Daoy (cell line): Measurements from ENCODE around the gene ZNF682. TPM values are rescaled to one million over a fixed set of nuclear protein-coding genes. Genes with fewer than 3 reads are reported as not detected.
A peak's percentile ranks its signal among the peaks of the same experiment; 100 is the strongest.
"Not testable (repeated sequence)": the region's sequence is repeated elsewhere in the genome, so short reads cannot be mapped to it uniquely, and the experiment has no call there.

Experiments used
- DNase-seq: peaks from one replicate; pipeline ENCODE4 v3.0.0-alpha.2; 2015; ENCODE audit warnings: low read depth
- total RNA-seq: library from RNA; depleted of rRNA; stranded (reverse); fragments of >200 nt; shearing (Covaris generic); gene quantifications from 2 replicates; pipeline ENCODE4 v1.2.3, GENCODE V29; 2014; rRNA removed

ZNF682 gene
- total RNA-seq, 1 experiment from 2014 or later, result 4.7 TPM

DNA sequence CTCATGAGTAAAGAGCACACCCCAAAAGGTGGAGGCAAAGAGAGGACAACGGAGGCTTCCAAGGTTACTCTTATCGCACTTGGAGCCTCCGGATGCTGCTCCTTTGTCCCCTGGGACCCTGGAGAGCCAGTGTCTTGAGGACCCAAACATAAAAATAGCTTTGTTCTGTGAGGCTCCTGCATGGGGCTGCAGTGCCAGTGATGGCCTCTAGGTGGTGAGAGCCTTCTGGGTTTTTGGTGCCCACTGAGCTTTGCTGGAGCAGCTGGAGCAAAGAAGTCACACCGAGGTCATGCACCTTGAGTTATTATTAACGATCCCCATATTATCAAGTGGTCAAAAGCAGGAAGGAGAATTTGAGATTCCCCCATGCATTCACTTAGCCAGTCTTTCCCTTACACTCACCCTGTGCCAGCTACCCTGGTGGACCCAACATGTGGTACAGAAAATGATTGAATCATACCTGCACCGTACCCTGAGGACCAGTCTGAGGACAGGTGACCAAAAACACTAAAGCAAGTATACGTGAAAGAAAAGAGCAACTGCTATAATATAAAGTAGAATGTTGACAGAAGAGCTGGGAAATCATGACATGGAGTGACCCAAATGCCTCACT is 41.5 kb downstream of the ZNF682 start:
- DNase-seq, result peak; percentile 9

DNA sequence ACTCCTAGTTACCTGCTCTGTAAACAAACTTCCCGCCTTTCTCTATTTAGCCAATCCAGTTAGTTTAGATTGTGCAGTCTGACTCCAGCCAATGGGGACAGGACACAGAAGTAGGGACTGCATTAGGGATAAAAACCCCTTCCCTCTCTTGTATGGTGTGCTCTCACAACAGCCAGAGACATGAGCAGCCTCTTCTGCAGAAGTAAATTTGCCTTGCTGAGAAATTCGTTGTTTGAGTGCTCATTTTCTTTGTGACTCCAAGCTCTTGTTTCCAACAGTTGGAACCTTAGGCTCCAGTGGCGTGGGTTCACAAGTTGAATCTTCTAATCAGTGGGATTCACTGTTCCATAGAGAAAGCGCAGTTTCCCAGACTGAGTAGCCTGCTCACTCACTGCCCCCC is 72.4 kb downstream of the ZNF682 start:
- DNase-seq, result no peak

DNA sequence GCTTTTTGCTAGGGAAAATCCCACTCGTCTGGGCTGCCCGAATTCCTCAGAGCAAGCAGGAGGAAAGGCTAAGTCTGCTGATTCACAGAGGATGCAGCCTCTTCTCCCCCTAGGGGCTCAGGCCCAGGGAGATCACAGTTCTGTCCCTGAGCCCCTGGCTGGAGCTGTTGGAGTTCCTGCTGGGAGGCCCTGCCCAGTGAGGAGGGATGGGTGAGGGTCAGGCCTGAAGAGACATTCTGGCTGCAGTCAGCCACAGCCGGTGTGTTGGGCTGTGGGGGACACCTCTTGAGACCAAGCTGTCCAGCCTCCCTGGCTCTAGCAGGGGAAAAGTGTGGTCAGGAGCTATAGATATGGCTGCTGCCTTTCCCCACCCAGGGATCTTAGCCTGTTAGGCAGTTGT is 73.2 kb downstream of the ZNF682 start:
- DNase-seq, result not testable (repeated sequence)

DNA sequence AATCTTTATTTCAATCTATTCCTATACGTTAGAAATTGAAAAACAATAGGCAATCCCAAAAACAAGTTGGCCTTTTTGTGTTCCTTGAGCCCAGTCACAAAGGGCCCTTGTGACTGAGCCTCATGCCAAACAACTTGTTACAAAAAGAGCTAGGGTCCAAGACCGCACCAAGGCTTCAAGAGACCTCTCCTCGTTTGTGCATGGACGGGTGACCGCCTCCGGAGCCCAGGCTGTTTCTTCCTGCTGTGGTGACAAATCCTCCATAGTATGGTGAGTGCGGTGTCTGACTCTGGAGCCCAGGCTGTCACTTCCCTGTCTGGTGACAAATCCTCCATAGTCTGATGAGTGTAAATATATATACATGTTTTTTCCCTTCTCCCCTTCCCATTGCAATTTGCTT is 74.9 kb downstream of the ZNF682 start:
- DNase-seq, result no peak

DNA sequence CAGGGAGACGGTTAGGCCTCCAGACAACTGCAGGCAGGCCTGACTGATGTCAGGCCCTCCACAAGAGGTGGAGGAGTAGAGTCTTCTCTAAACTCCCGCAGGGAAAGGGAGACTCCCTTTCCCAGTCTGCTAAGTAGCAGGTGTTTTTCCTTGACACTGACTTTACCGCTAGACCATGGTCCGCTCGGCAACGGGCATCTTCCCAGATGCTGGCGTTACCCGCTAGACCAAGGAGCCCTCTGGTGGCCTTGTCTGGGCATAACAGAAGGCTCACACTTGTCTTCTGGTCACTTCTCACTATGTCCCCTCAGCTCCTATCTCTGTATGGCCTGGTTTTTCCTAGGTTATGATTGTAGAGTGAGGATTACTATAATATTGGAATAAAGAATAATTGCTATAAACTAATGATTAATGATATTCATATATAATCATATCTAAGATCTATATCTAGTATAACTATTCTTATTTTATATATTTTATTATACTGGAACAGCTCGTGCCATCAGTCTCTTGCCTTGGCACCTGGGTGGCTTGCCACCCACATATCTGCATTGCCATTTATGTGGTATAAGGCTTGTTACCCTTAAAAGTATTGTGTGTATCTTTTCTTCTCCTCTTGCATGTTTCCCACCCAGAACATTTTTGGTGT is 80.0 kb downstream of the ZNF682 start:
- peak; percentile 38 for DNase-seq

DNA sequence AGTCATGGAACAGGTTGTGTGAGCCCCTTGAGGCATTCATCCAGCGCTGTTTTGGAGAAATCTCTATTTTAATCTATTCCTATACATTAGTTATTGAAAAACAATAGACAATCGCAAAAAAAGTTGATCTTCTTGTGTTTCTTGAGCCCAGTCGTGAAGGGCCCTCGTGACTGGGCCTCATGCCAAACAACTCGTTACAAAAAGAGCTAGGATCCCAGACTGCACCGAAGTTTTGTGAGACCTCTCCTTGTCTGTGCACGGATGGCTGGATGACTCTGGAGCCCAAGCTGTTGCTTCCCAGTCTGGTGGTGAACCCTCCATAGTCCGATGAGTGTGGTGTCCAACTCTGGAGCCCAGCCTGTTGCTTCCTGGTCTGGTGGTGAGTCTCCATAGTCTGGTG is 81.5 kb downstream of the ZNF682 start:
- not testable (repeated sequence) for DNase-seq

DNA sequence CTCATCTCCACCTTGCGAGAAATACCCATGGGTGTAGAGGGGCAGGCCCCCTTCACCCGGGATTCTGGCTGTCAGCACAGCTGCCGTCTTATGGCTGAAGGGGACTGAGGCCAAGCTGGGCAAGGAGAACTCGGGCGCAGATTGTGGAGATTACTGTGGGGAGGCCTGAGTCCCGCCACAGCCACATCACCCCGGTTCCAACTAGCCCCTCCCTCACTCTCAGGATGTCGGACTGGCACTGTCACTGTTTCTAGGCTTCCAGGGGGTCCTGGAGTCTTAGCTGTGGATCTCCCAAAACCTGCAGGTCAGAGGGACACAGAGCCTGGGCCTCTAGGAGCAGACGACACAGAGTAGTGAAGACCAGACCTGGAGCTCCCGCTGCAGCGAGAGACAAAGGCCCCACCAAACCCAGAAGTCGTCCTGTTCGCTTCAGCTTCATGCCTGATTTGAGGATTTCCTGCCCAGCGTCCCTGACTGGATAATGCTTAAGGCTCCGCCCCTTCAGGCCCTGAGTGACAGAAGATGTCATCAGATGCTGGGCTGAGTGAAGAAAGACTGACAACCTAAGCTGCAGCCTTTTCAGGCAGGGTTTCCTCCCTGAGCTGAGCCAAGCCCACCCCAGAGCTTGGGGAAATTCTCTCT is 82.8 kb downstream of the ZNF682 start:
- DNase-seq, result no peak

DNA sequence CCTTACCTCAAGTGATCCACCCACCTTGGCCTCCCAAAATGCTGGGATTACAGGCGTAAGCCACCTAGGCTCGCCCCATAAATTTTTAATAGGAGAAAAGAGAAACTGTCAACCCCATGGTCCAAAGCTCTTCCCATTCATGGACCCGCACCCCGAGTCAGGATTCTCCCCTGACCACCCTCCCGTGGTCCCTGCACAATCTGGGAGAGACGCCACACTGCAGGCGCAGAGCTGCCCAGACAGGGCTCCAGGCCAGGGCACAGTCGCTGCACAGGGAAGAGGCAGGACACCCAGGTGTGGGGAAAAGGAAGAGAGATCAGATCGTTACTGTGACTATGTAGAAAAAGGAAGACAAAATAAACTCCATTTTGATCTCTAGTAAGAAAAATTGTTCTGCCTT is 84.1 kb downstream of the ZNF682 start:
- no peak for DNase-seq

Other genes starting within 250 kb of the ZNF682 start
- 18.5 and 18.6 TPM in 2 replicates for gene ZNF506, start 217.8 kb downstream of the ZNF682 start, total RNA-seq
- 3.9 and 5.1 TPM in 2 replicates for gene ZNF253, start 173.6 kb downstream of the ZNF682 start, total RNA-seq
- 29.1 and 33.4 TPM in 2 replicates for gene ZNF93, start 138.6 kb downstream of the ZNF682 start, total RNA-seq
- 2.1 and 2.4 TPM in 2 replicates for gene ZNF90, start 38.5 kb upstream of the ZNF682 start, total RNA-seq
- 8.7 and 11.5 TPM in 2 replicates for gene ZNF486, start 127.7 kb upstream of the ZNF682 start, total RNA-seq